Liver (tissue), 3 donors: ENCODE measurements around the gene ADGRD1.
"Not testable (repeated sequence)": the region's sequence is repeated elsewhere in the genome, so short reads cannot be mapped to it uniquely, and the experiment has no call there.

ENCODE experiments used
- ATF3 ChIP-seq: IDR thresholded peaks from 2 replicates; pipeline ENCODE4 v1.6.1; 2016; ENCODE audit warnings: antibody characterized with exemption
- CTCF ChIP-seq: fragments of 150-350 bp; IDR thresholded peaks from 2 replicates; pipeline ENCODE4 v1.5.1; 2017; ENCODE audit warnings: improper control_type of control experiment, low read depth, low read length; ENCODE audit not compliant: missing input control
- EGR1 ChIP-seq, 2 donors: IDR thresholded peaks; 2 replicates each; pipeline ENCODE4 v1.6.1; 2016 to 2018; ENCODE audit warnings: antibody characterized with exemption in 2 of 2, low read depth in 2 of 2
- FOXA1 ChIP-seq: IDR thresholded peaks from 2 replicates; pipeline ENCODE4 v1.6.1; 2016; ENCODE audit warnings: antibody characterized with exemption
- FOXA2 ChIP-seq: IDR thresholded peaks from 2 replicates; pipeline ENCODE4 v1.6.1; 2016; ENCODE audit warnings: antibody characterized with exemption
- GABPA ChIP-seq, 2 donors: IDR thresholded peaks in 1 of 2; conservative IDR thresholded peaks in 1 of 2; 2 replicates each; pipeline ENCODE4 v1.6.1; 2016; ENCODE audit warnings: antibody characterized with exemption in 2 of 2, mild to moderate bottlenecking in 1 of 2, moderate library complexity in 1 of 2
- JUND ChIP-seq, 2 donors: IDR thresholded peaks; 2 replicates each; pipeline ENCODE4 v1.6.1; 2016; ENCODE audit warnings: antibody characterized with exemption in 2 of 2
- MAX ChIP-seq: IDR thresholded peaks from 2 replicates; pipeline ENCODE4 v1.6.1; 2016; ENCODE audit warnings: antibody characterized with exemption
- NR2F2 ChIP-seq: IDR thresholded peaks from 2 replicates; pipeline ENCODE4 v1.6.1; 2016; ENCODE audit warnings: antibody characterized with exemption
- RAD21 ChIP-seq, 2 donors: IDR thresholded peaks; 2 replicates each; pipeline ENCODE4 v1.6.1; 2016; ENCODE audit warnings: antibody characterized with exemption in 2 of 2, mild to moderate bottlenecking in 2 of 2
- SP1 ChIP-seq: IDR thresholded peaks from 2 replicates; pipeline ENCODE4 v1.6.1; 2018; ENCODE audit warnings: antibody characterized with exemption, mild to moderate bottlenecking
- TAF1 ChIP-seq: conservative IDR thresholded peaks from 2 replicates; pipeline ENCODE4 v1.6.1; 2016; ENCODE audit warnings: antibody characterized with exemption, mild to moderate bottlenecking
- YY1 ChIP-seq: IDR thresholded peaks from 2 replicates; pipeline ENCODE4 v1.6.1; 2016; ENCODE audit warnings: antibody characterized with exemption, mild to moderate bottlenecking
- ZBTB33 ChIP-seq: IDR thresholded peaks from 2 replicates; pipeline ENCODE4 v1.6.1; 2016; ENCODE audit warnings: antibody characterized with exemption
- donor health status: healthy.
- donor health status: healthy.

GRCh38 chr12:131070668-131071067 lies 117.0 kb downstream of the ADGRD1 start:
- not testable (repeated sequence) for TF ChIP-seq CTCF; FOXA1; YY1; MAX; EGR1 (IDR thresholded peaks at IDR 0.05; ENCODE audit: low read depth in 2 of 2); TAF1; GABPA (IDR thresholded peaks at IDR 0.05 in 1 of 2, conservative IDR thresholded peaks at IDR 0.05 in 1 of 2); FOXA2; ATF3; RAD21 (IDR thresholded peaks at IDR 0.05); ZBTB33; JUND (IDR thresholded peaks at IDR 0.05); NR2F2; SP1
